Measurements from ENCODE around the gene RNF115. TPM values are rescaled to one million over a fixed set of nuclear protein-coding genes. Genes with fewer than 3 reads are reported as not detected.

RNF115 gene
- total and polyA plus RNA-seq, 2 of the 13 experiments (the other 11 are each of a cell fraction or from before 2014, with no cell fraction given), result 6.0 to 10.1 TPM

- TF ChIP-seq ZNF281 (CRISPR knock-in tag; IDR thresholded peaks at IDR 0.05; ENCODE audit: borderline replicate concordance) (peak; percentile 12; the same call in 1 of the 2 replicates), ZNF17 (CRISPR knock-in tag; IDR thresholded peaks at IDR 0.05) (no peak), PHB2 (IDR thresholded peaks at IDR 0.05; ENCODE audit: partially characterized antibody) (no peak), ZFP90 (CRISPR knock-in tag; IDR thresholded peaks at IDR 0.05; ENCODE audit: borderline replicate concordance) (no peak), ZFP1 (CRISPR knock-in tag; IDR thresholded peaks at IDR 0.05) (peak; percentile 44; the same call in 1 of the 2 replicates), ARID5B (CRISPR knock-in tag; IDR thresholded peaks at IDR 0.05) (peak; percentile 75), NCOR1 (IDR thresholded peaks at IDR 0.05; ENCODE audit: borderline replicate concordance, low read length) (peak; percentile 83; the same call in 1 of the 2 replicates), NFE2 (CRISPR knock-in tag; IDR thresholded peaks at IDR 0.05) (no peak), ZNF674 (CRISPR knock-in tag; IDR thresholded peaks at IDR 0.05; ENCODE audit: low read depth) (no peak), TBP (CRISPR knock-in tag; IDR thresholded peaks at IDR 0.05) (0 out of 2 replicates have a peak, but pooled peaks have one; percentile 43), ZNF335 (CRISPR knock-in tag; IDR thresholded peaks at IDR 0.05) (no peak), ZNF790 (CRISPR knock-in tag; IDR thresholded peaks at IDR 0.05; ENCODE audit: borderline replicate concordance) (0 out of 2 replicates have a peak, but pooled peaks have one; percentile 47), BRCA1 (CRISPR knock-in tag; IDR thresholded peaks at IDR 0.05) (peak; percentile 81), DMAP1 (CRISPR knock-in tag; IDR thresholded peaks at IDR 0.05) (peak; percentile 66; the same call in 1 of the 2 replicates), ZNF253 (CRISPR knock-in tag; IDR thresholded peaks at IDR 0.05; ENCODE audit: borderline replicate concordance) (no peak), SALL2 (CRISPR knock-in tag; IDR thresholded peaks at IDR 0.05) (peak; percentile 48; the same call in 1 of the 2 replicates), ATRX (CRISPR knock-in tag; IDR thresholded peaks at IDR 0.05; ENCODE audit: borderline replicate concordance) (no peak), KDM6A (CRISPR knock-in tag; IDR thresholded peaks at IDR 0.05; ENCODE audit: low read depth) (peak; percentile 66), KLF13 (CRISPR knock-in tag; IDR thresholded peaks at IDR 0.05) (no peak)
- TF ChIP-seq, protein P1, sequence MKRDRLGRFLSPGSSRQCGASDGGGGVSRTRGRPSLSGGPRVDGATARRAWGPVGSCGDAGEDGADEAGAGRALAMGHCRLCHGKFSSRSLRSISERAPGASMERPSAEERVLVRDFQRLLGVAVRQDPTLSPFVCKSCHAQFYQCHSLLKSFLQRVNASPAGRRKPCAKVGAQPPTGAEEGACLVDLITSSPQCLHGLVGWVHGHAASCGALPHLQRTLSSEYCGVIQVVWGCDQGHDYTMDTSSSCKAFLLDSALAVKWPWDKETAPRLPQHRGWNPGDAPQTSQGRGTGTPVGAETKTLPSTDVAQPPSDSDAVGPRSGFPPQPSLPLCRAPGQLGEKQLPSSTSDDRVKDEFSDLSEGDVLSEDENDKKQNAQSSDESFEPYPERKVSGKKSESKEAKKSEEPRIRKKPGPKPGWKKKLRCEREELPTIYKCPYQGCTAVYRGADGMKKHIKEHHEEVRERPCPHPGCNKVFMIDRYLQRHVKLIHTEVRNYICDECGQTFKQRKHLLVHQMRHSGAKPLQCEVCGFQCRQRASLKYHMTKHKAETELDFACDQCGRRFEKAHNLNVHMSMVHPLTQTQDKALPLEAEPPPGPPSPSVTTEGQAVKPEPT (CRISPR knock-in tag; IDR thresholded peaks at IDR 0.05; ENCODE audit: low read depth), result no peak
Measured at GRCh38 chr1:145707183-145707867, 116.6 kb downstream of the RNF115 start, which contains the start of gene PDZK1 (continued).

Data from HepG2 (cell line).